Glomerular visceral epithelial cell (primary cell): ENCODE data around the gene ZBTB16.

ENCODE experiments used
- DNase-seq: peaks from one replicate; pipeline ENCODE4 v3.0.0-alpha.2; 2016; ENCODE audit errors: extremely low spot score

The ZBTB16 gene

GRCh38 chr11:114239753-114240161, 180.2 kb downstream of the ZBTB16 start:
- DNase-seq: no peak

GRCh38 chr11:114242032-114242431, 182.5 kb downstream of the ZBTB16 start:
- DNase-seq: no peak

GRCh38 chr11:114243461-114244372, 184.2 kb downstream of the ZBTB16 start:
- no peak for DNase-seq

- no peak for DNase-seq
These were observed 185.3 kb downstream of the ZBTB16 start for GRCh38 chr11:114244726-114245394.

- no peak for DNase-seq
These were observed 187.0 kb downstream of the ZBTB16 start for GRCh38 chr11:114246321-114247069.

- DNase-seq: no peak
These were observed 187.7 kb downstream of the ZBTB16 start for GRCh38 chr11:114247070-114247789.

- DNase-seq: no peak
These were observed 190.7 kb downstream of the ZBTB16 start for GRCh38 chr11:114250180-114250579.

- no peak for DNase-seq
These were observed 191.7 kb downstream of the ZBTB16 start for GRCh38 chr11:114250993-114251814.

- DNase-seq: no peak
These were observed 192.4 kb downstream of the ZBTB16 start for GRCh38 chr11:114251815-114252337.

- DNase-seq: no peak
These were observed 193.3 kb downstream of the ZBTB16 start for GRCh38 chr11:114252767-114253166.

- no peak for DNase-seq
These were observed 194.3 kb downstream of the ZBTB16 start for GRCh38 chr11:114253771-114254170.

GRCh38 chr11:114254571-114255146, 195.1 kb downstream of the ZBTB16 start:
- no peak for DNase-seq

GRCh38 chr11:114255289-114255688, 195.8 kb downstream of the ZBTB16 start:
- DNase-seq: no peak

- no peak for DNase-seq
These were observed 196.9 kb downstream of the ZBTB16 start for GRCh38 chr11:114256176-114256966.

- DNase-seq: no peak
These were observed 197.4 kb downstream of the ZBTB16 start for GRCh38 chr11:114256967-114257286.

GRCh38 chr11:114257621-114258558, 198.4 kb downstream of the ZBTB16 start:
- no peak for DNase-seq

- DNase-seq: no peak
These were observed 199.2 kb downstream of the ZBTB16 start for GRCh38 chr11:114258696-114259095.

- DNase-seq: no peak
These were observed 199.6 kb downstream of the ZBTB16 start for GRCh38 chr11:114259124-114259526.
